K562 (cell line): ENCODE data around the gene TRMT2A. TPM values are rescaled to one million over a fixed set of nuclear protein-coding genes. Genes with fewer than 3 reads are reported as not detected.

Experiments
- CHCHD3 ChIP-seq: fragments of 250-450 bp; sonication (Bioruptor Pico); IDR thresholded peaks from 2 replicates; pipeline ENCODE4 v2.1.2; 2022; ENCODE audit warnings: mild to moderate bottlenecking
- CREB3 ChIP-seq: fragments of 450-650 bp; conservative IDR thresholded peaks from 2 replicates; pipeline ENCODE4 v1.6.1; 2016; ENCODE audit warnings: missing genetic modification characterization, low read depth, mild to moderate bottlenecking, missing compliant biosample characterization, moderate library complexity
- CREB5 ChIP-seq: fragments of 250-450 bp; sonication (Bioruptor Pico); IDR thresholded peaks from 2 replicates; pipeline ENCODE4 v1.5.0; 2020; ENCODE audit warnings: mild to moderate bottlenecking
- CSDE1 ChIP-seq, 2 experiments: fragments of 450-650 bp; IDR thresholded peaks; 2 replicates each; pipeline ENCODE4 v1.6.1; 2016; ENCODE audit warnings: mild to moderate bottlenecking in 1 of 2
- ELF2 ChIP-seq: fragments of 250-450 bp; sonication (Bioruptor Pico); IDR thresholded peaks from 2 replicates; pipeline ENCODE4 v1.5.0; 2021; ENCODE audit warnings: mild to moderate bottlenecking
- HOMEZ ChIP-seq: fragments of 250-450 bp; sonication (Bioruptor Pico); IDR thresholded peaks from 2 replicates; pipeline ENCODE4 v1.4.0; 2020; ENCODE audit warnings: mild to moderate bottlenecking, moderate library complexity
- ID3 ChIP-seq, 2 experiments: fragments of 250-450 bp in 1 of 2; fragments of 450-650 bp in 1 of 2; sonication (Bioruptor Pico) in 1 of 2; IDR thresholded peaks; 2 replicates each; pipeline versions ENCODE4 v1.6.1 to v1.8.0; 2016 to 2021; ENCODE audit warnings: mild to moderate bottlenecking in 2 of 2, moderate library complexity in 2 of 2, missing compliant biosample characterization in 1 of 2, missing genetic modification characterization in 1 of 2
- MAZ ChIP-seq, 2 experiments: fragments of 450-650 bp in 1 of 2; sonication (generic) in 1 of 2; formaldehyde crosslinking; IDR thresholded peaks in 1 of 2; conservative IDR thresholded peaks in 1 of 2; 2 replicates each; pipeline versions ENCODE4 v1.4.0 to v1.5.0; 2020; ENCODE audit warnings: mild to moderate bottlenecking in 1 of 2, missing genetic modification reagents in 1 of 2
- PYGO2 ChIP-seq: fragments of 450-650 bp; IDR thresholded peaks from 2 replicates; pipeline ENCODE4 v1.6.1; 2016; ENCODE audit warnings: mild to moderate bottlenecking, missing genetic modification characterization, moderate library complexity, missing compliant biosample characterization
- RB1 ChIP-seq: fragments of 450-650 bp; IDR thresholded peaks from 2 replicates; pipeline ENCODE4 v1.6.1; 2017; ENCODE audit warnings: low read depth, mild to moderate bottlenecking
- SRF ChIP-seq, 2 experiments: fragments of 250-450, 450-650 bp in 1 of 2; sonication (Bioruptor Pico) in 1 of 2; sonication (generic) in 1 of 2; formaldehyde crosslinking; IDR thresholded peaks; 2 replicates each; pipeline versions ENCODE4 v1.5.0 to v1.5.1; 2020 to 2022; ENCODE audit warnings: mild to moderate bottlenecking in 1 of 2, missing genetic modification reagents in 1 of 2
- STAT5B ChIP-seq: fragments of 250-450 bp; sonication (Bioruptor Pico); IDR thresholded peaks from 2 replicates; pipeline ENCODE4 v1.8.0; 2021; ENCODE audit warnings: mild to moderate bottlenecking, inconsistent platforms
- TCF7L2 ChIP-seq: fragments of 150-350 bp; IDR thresholded peaks from 2 replicates; pipeline ENCODE4 v1.6.1; 2016; ENCODE audit warnings: low read depth, mild to moderate bottlenecking, low read length, moderate library complexity
- THAP7 ChIP-seq: fragments of 250-450 bp; sonication (Bioruptor Pico); IDR thresholded peaks from 2 replicates; pipeline ENCODE4 v1.5.0; 2021
- ZBED1 ChIP-seq: IDR thresholded peaks from 2 replicates; pipeline ENCODE4 v1.6.1; 2014
- ZBTB9 ChIP-seq: fragments of 450-650 bp; formaldehyde crosslinking; IDR thresholded peaks from 2 replicates; pipeline ENCODE4 v1.4.0; 2020; ENCODE audit warnings: mild to moderate bottlenecking, moderate library complexity
- ZFP1 ChIP-seq: fragments of 450-650 bp; formaldehyde crosslinking; IDR thresholded peaks from 2 replicates; pipeline ENCODE4 v1.4.0; 2020; ENCODE audit warnings: mild to moderate bottlenecking, mixed read lengths
- ZNF212 ChIP-seq: fragments of 450-650 bp; formaldehyde crosslinking; IDR thresholded peaks from 2 replicates; pipeline ENCODE4 v1.4.0; 2020; ENCODE audit warnings: mild to moderate bottlenecking
- ZNF511 ChIP-seq: sonication (generic); formaldehyde crosslinking; IDR thresholded peaks from 2 replicates; pipeline ENCODE4 v1.8.0; 2022; ENCODE audit warnings: mild to moderate bottlenecking, missing genetic modification reagents
- ZNF584 ChIP-seq: fragments of 200-800 bp; sonication (Bioruptor generic); IDR thresholded peaks from 2 replicates; pipeline ENCODE4 v1.6.1; 2016; ENCODE audit warnings: low read depth, mild to moderate bottlenecking, missing genetic modification characterization, missing compliant biosample characterization
- polyA plus RNA-seq, 8 experiments: library from polyadenylated mRNA; depleted of rRNA in 4 of 8; stranded (reverse) in 5 of 8; unstranded in 3 of 8; fragments of >200 nt; fragmentation: Nextera tagmentation in 2 of 8; fragmentation: Illumina TruSeq in 1 of 8; extraction: Ambion mirVana in 2 of 8; extraction: Trizol in 1 of 8; gene quantifications; 2 replicates each; pipeline versions ENCODE4 v1.2.1 to v1.2.3, GENCODE V29; 2011 to 2014; ENCODE audit warnings: inconsistent platforms in 1 of 8, missing spikeins in 1 of 8
- total RNA-seq, 7 experiments: library from RNA; depleted of rRNA in 6 of 7; stranded (reverse); fragments of >200 nt in 6 of 7; fragmentation: Illumina TruSeq in 2 of 7; extraction: Trizol in 2 of 7; gene quantifications; 2 replicates each; pipeline versions ENCODE4 v1.2.1 to v1.2.3, GENCODE V29; 2011 to 2021; ENCODE audit warnings: low replicate concordance in 1 of 7

TRMT2A gene
- total and polyA plus RNA-seq, 9 of the 15 experiments (the other 6 are each of a cell fraction or from before 2014, with no cell fraction given), result 1.6 to 265 (median 140) TPM

GRCh38 chr22:20079745-20080444 is 37.1 kb downstream of the TRMT2A start, which contains the start of gene DGCR8 (continued):
- TF ChIP-seq CSDE1 (IDR thresholded peaks at IDR 0.05) (no peak), HOMEZ (CRISPR knock-in tag) (peak; percentile 95), RB1 (no peak), ID3 (CRISPR knock-in tag; IDR thresholded peaks at IDR 0.05) (peak; percentile 40; the same call in 1 of the 2 replicates), ID3 (tag; IDR thresholded peaks at IDR 0.05) (no peak), MAZ (CRISPR knock-in tag; conservative IDR thresholded peaks at IDR 0.05 in 1 of 2, IDR thresholded peaks at IDR 0.05 in 1 of 2) (peak in 1 of 2 experiments; percentile 97; a peak in 2 of 4 replicates), SRF (CRISPR knock-in tag; IDR thresholded peaks at IDR 0.05) (peak in 1 of 2 experiments; percentile 39; a peak in 1 of 4 replicates), THAP7 (CRISPR knock-in tag) (no peak), ZNF584 (CRISPR knock-in tag) (no peak), ZBED1 (no peak), ZNF511 (CRISPR knock-in tag) (no peak), ELF2 (CRISPR knock-in tag) (peak; percentile 89), ZFP1 (peak; percentile 65; the same call in 1 of the 2 replicates), STAT5B (CRISPR knock-in tag) (no peak), CREB3 (tag) (no peak), TCF7L2 (peak; percentile 60; the same call in 1 of the 2 replicates), ZNF212 (CRISPR knock-in tag) (peak; percentile 86), PYGO2 (tag) (0 out of 2 replicates have a peak, but pooled peaks have one; percentile 7), CHCHD3 (CRISPR knock-in tag) (peak; percentile 75; the same call in 1 of the 2 replicates), CREB5 (CRISPR knock-in tag) (no peak), ZBTB9 (CRISPR knock-in tag) (peak; percentile 99)
